OCI-LY1 (cell line): ENCODE data around the gene GJA9.

Experiments used
- CTCF ChIP-seq: fragments of 200-600 bp; sonication (generic), shearing (Covaris generic); IDR thresholded peaks from 2 replicates; pipeline ENCODE4 v1.5.1; 2017; ENCODE audit warnings: mild to moderate bottlenecking, antibody characterized with exemption, low read length, moderate library complexity, mixed read lengths
- EZH2 ChIP-seq: fragments of 200-600 bp; sonication (generic), shearing (Covaris generic); IDR thresholded peaks from 2 replicates; pipeline ENCODE4 v1.8.0; 2017; ENCODE audit warnings: borderline replicate concordance, mixed run types, mild to moderate bottlenecking, antibody characterized with exemption, low read length, moderate library complexity, mixed read lengths

DNA sequence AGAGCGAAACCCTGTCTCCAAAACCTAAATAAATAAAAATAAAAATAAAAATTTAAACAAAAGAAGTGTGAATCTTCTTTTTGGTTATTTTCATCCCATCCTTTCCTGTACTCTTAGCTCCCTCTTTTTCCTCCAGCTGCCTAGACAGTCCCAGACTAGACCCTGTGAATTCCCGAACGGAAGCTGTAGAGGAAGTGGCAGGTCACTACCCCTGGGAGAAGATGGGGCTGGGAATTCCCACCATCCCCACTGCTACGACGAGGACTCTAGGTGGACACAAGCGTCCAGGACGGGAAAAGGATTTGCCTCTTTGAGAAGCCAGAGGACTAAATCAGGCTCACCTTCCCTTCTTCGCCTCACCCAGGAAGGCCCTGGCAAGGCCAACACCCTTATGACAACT, 47.7 kb upstream of the GJA9 start:
- TF ChIP-seq CTCF (no peak), EZH2 (no peak)
